HPDE6-E6E7 (cell line): ENCODE results near the gene CDC25B.

ENCODE experiments used
- DNase-seq: peaks from one replicate; pipeline ENCODE4 v3.0.0; 2011; ENCODE audit warnings: missing footprints; ENCODE audit errors: extremely low spot score

CDC25B gene

DNA sequence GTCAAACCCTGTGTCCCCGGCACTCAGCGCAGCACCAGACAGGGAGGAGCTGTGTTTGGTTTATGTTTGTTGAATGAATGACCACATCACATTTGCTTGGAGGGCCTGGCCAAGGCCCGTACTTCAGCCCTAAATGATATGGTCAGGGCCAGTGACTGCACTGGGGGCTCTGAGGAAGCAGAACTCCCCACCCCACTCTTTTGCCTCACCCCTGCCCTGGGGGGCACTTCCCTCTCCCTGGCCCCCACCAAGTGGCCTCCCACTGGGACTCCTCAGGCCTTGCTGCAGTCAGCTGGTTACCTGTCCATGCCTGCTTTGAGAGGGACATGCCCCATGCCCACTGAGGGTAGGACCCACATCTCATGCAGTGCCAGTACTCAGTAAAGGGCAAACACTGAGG is 31.5 kb upstream of the CDC25B start:
- no peak for DNase-seq

- DNase-seq: no peak
Measured at GRCh38 chr20:3765171-3765882, 30.8 kb upstream of the CDC25B start.

- DNase-seq: no peak
Measured at GRCh38 chr20:3766422-3767109, 29.5 kb upstream of the CDC25B start.

DNA sequence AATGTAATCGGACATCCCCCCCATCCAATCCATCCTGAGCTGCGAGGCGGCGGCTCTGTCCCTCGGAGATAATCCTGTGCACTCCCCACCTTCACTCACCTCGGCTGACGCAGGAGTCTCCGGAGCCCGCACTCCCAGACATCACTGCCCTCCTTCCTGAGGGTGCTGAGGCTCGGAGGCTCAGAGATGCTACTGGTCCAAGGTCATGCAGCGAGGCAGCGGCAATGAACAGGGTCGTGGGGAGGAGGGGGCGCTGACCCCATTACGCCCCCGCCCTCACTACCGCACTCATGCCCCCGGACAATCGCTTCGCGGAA is 29.0 kb upstream of the CDC25B start:
- no peak for DNase-seq

- peak; percentile 100 for DNase-seq
Measured at GRCh38 chr20:3767427-3768341, 28.4 kb upstream of the CDC25B start, which contains the start of gene ADISSP. ADISSP (minus strand) TSS chr20:3767753; CDS start chr20:3760100, 7,653 bp downstream.

DNA sequence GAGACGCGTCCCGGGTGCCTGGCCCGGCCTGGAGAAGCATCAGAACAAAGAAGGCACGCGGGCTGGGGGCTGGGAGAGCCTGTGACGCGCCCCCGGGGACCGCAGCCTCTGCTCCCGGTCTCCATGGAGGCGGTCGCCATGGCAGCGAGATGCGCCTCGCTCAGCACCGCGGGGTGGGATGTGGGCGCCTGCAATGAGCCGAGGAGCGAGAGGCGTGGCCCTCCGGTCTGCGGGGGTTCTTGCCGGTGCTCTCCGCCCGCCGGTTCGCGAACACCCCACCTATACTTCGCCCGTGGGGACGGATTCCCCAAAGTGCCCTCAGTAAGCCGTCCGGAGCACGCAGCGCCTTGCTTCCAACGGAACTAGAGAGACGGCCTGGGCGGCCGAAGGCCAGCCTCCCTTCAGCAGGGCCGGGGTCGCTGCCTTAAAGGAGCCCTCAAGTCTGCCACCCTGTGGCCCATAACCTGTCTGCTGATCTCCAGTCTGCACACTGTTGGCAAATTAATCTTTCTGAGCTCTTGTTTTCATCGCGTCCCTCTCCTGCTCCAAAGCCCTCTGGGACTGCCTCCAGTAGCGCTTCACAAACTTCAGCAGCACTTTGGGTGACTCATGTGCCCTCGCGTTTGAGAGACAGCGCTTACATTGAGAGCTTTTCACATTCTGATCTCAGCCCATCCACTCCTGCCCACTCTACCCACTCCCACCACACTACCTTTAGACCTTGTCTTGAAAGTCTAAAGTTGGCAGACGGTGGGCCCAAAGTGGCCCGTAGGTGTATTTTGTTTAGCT is 27.6 kb upstream of the CDC25B start:
- peak; percentile 77 for DNase-seq

- no peak for DNase-seq
Measured at GRCh38 chr20:3771552-3772058, 24.5 kb upstream of the CDC25B start.

DNA sequence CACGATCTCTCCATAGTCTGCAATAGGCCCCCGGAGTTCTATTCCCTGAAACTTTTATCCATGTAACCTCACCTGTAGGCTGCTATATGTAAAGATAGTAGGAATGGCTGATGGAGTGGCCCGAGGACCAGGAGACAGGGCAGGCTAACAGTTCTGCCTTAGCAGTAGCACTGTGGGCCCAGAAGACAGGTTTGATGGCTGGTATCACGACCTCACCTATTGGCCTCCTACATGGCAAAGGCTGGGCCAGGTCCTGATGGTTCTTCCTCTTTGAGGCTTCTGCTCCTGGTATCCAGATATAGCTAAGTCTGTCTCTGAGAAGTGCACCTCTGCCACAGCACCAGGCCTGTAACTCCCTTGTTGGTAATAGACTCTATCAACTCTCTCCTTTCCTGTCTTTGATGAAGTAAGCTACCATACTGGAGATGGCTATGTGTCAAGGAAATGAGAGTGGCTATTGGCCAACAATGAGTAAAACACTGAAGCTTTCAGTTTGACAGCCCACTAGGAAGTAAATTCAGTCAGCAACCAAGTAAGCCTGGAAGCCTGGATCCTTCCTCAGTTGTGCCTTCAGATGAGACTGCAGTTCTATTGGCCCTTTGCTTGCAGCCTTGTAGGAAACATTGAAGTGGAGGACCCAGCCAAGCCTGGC is 20.5 kb upstream of the CDC25B start:
- no peak for DNase-seq

DNA sequence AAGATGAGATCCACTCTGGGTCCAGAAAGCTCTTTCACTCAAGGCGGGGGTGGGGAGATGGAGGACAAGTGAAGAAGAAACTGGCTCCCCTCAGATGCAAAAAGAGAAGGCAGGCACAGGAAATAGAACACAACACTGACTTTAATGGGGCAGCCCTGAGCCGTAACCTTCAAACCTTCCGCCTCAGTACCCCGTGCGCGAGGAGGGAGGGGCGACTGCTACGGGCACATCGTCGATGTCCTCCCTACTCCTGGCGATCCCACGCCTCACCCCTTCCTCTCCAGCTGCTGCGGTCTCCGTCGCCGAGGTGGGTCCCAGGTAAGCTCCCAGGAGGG is 18.8 kb upstream of the CDC25B start:
- no peak for DNase-seq

DNA sequence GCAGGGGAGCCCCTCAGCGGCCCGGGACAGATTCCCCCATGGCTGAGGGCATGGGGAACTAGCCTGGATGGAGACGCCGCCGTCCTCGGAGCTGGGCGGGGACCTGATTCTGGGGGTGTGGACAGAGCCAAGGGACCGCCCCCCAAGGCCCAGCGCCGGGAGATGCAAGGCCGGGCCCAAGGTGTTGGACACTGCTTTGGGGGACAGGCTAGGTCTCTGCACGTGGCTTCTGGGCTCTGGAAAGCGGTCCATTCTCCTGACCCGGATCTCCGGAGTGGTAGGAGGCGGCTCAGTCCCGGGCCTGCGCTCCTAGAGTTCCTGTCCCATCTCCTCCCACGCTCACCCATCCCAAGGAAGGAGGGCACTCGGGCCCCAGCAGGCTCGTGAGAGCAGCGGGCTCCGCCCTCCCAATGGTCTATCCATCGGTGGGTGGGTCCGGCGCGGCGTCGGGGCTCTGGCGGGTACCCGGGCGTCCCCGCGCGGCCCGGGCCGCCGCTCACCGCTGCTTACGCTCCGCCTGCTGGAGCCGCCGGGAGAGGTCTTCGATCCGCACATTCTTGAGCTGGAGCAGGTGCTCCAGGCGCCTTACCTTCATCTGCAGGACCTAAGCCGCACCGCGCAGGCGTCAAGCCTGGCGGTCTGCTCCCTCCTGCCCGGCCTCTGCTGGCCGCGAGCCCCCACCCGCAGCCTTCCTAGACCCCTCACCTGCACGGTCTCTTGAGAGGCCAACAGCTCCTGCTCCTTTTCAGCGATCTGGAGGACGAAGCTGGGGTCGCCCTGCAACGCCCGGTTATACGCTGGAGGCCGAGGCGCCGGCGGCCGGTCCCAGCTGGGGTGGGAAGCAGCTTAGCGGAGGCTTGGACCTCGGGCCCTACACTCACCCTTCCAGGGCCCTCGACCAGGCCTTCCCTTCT is 18.1 kb upstream of the CDC25B start:
- DNase-seq: peak; percentile 87

DNA sequence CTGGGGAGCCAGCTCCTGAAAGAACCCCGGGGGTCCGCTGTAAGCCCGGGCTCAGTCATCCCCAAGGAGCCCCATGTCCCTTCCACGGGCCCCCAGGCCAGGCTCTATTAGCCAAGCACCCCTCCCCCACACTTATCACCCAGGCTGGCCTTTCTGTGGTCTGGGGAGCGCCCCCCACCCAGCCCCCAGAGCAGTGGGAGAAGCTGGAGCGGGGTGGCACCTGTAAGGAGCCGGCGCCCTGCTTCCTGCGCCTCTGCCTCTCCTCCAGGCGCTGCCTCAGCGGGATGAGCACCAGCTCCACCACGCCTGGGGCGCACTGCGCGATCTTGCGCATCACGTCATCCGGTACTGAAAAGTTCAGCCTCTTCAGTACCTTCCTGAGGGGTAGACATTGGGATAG is 17.1 kb upstream of the CDC25B start:
- no peak for DNase-seq

GRCh38 chr20:3781153-3781910 is 14.8 kb upstream of the CDC25B start, which contains the start of gene SPEF1:
SPEF1 (minus strand) TSS chr20:3781448; CDS start chr20:3781287, 161 bp downstream.
- peak; percentile 98 for DNase-seq

- DNase-seq: no peak
Measured at GRCh38 chr20:3782597-3782996, 13.5 kb upstream of the CDC25B start.

- no peak for DNase-seq
Measured at GRCh38 chr20:3783068-3783489, 13.0 kb upstream of the CDC25B start.

DNA sequence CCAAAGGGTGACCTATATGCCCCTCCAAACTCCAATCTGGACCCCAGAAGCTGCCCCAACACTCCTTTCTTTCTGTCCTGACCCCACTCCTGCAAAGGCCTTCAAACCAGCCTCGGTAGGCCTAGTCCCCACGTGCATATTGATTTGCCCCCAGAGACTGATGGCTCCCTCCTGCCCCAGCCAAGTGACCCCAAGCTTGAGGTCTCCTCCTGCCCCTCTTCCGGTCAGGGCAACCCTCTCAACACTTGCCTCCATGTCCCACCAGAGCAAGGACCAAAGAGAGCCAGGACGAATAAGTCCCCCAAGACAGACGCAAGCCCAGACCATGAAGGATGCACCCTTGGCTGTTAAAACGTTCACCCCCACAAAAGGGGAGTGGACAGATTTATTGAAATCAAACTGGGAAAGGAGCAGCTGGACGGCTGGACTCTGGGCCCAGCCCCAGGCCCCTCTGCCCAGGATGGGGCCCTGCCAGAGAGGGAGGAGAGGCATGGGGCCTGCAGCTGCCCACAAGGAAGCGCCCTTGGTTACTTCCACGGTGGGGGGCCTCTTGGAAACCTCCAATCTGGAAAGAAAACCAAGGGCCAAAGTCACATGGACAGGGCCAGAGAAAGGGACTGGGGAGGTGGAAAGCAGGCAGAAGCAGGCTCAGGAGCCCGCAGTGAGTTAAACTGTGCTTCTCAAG is 12.5 kb upstream of the CDC25B start:
- DNase-seq: no peak

- no peak for DNase-seq
Measured at GRCh38 chr20:3784216-3784853, 11.8 kb upstream of the CDC25B start.

DNA sequence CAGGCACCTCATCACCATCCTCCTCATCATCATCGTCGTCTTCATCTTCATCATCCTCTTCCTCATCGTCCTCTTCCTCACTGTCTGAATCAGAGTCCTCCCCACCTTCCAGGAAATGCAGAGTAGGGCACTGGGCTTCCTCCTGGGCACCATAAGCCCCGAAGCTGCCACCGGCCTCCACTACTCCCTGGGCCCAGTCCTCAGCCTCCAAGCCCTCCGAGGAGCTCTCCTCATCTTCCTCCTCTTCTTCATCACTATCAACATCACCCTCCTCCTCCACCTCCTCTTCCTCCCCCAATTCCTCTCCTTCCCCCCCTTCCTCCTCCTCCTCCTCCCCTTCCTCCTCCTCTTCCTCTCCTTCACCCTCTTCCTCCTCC is 11.3 kb upstream of the CDC25B start:
- no peak for DNase-seq
